Breast epithelium (tissue), 3 donors: ENCODE data around the gene NEUROD6.

Experiments
- CTCF ChIP-seq, 3 donors: fragments of 450-650 bp; IDR thresholded peaks; one replicate each; pipeline ENCODE4 v1.5.1; 2016 to 2017; ENCODE audit warnings: antibody characterized with exemption in 3 of 3, mild to moderate bottlenecking in 3 of 3, moderate library complexity in 3 of 3
- POLR2A ChIP-seq: fragments of 450-650 bp; IDR thresholded peaks from one replicate; pipeline ENCODE4 v1.6.1; 2016; ENCODE audit warnings: antibody characterized with exemption, mild to moderate bottlenecking, moderate library complexity
- POLR2AphosphoS5 ChIP-seq, 3 donors: sonication (generic); formaldehyde crosslinking; IDR thresholded peaks; one replicate each; pipeline ENCODE4 v1.6.1; 2017; ENCODE audit warnings: antibody characterized with exemption in 3 of 3

GRCh38 chr7:31336202-31337001 is 4.1 kb downstream of the NEUROD6 start:
- TF ChIP-seq CTCF (IDR thresholded peaks at IDR 0.05) = no peak
- no peak for TF ChIP-seq POLR2A
- TF ChIP-seq POLR2AphosphoS5 (IDR thresholded peaks at IDR 0.05) = no peak
